DMS 273 treated with DMSO at 0.1 percent for 48 hours (cell line): ENCODE data around the gene PLCH2.
"Not testable (repeated sequence)": the region's sequence is repeated elsewhere in the genome, so short reads cannot be mapped to it uniquely, and the experiment has no call there.

Experiments
- DNase-seq: peaks from one replicate; lab custom pipeline; 2025; lab: John Stamatoyannopoulos, UW

PLCH2 gene

DNA sequence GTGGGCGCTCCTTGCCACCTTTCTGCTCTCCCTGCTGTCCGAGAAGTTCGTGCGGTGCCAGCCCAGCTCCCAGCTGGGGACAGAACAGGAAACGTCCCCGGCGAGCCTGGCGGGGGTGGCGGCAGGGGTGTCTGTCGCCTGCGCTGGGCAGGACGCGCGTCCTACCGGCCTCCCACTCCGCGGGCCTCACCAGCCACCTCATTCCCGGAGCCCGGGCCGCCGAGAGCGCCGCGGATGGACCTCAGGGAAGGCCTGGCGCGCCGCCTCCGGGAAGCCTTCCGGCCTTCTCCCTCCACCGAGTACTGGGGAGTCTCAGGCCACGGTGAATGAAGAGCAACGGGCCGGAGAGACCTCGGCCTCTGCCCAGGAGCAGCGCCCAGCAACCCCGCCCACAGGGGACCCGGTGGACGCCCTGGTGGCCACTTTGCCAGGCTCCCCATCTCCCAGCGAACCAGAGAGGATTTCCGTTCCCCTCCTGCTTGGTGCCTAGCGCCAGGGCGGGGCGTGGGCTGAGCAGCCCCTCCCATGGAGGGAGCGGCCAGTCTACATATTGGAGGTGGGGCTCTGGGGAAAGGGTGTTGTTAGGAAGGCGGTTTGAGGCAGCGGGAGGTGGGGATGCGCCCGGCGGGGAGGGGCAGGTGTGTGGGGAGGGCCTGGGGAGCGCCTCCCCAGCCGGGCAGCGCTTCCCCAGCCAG lies 70.6 kb downstream of the PLCH2 start:
- peak; percentile 25 for DNase-seq

DNA sequence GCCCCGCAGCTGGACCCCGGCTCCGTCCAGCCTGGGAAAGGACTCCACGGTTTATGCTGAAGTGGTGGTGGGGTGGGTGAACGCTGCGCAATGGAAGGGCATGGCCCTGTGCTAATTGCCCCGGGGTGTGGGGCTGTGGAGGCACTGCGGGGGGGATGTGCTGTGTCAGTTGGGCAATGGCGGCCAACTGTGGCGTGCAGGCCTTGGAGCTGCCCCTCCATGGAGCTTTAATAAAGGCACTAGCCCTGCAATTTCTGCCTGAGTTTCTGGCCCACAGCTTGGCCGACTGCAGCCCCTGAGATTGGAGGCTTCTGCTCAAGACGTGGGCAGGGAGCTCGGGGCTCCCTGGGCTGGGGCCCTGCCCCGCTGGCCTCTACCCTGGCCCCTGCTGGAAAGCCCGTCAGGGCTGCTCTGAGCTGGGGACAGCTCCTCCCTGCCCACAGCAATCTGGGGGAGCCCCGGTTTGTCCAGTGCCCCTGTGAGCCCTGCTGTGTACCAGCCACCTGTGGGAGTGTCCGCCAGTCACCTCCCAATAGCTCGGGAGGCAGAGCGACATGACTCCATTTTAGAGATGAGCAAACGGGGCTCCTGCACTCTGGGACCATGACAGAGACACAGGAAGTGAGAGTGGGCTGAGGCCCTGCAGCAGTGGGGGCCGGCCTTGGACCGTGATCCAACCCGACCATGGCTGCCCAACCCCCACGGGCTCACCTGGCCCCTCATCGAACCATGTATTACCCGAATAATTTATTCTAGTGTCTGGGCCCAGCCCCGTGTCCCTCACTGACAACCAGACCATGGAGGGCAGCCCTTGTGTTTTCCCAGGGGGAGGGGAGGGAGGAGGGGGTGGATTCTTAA lies 71.3 kb downstream of the PLCH2 start:
- no peak for DNase-seq

- DNase-seq = no peak
Observed at GRCh38 chr1:2548068-2548589, 72.0 kb downstream of the PLCH2 start.

DNA sequence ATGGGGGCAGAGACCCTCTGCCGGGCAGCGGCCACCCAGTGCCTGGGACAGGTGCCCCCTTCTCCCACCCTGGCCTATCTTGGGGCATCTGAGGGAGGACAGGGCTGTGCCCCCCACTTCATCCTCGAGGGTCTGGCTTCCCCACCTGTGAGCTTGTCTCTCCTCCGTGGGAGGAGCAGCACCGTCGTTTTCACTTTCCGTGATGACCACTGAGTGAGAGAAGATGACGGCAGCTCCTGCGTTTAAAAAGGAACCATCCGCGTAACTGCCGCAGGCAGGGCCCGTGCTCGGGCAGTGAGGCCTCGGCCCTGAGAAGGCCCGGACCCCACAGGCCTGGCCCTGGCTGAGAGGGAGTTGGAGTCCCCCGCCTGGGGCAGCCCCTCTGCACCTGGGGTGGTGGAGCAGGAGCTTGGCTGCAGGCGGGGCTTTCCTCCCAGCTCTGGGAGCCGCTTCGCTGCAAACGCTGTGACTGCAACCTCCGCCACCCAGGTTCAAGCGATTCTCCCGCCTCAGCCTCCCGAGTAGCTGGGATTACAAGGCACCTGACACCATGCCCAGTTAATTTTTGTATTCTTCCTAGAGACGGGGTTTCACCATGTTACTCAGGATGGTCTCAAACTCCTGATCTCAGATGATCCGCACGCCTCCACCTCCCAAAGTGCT lies 73.4 kb downstream of the PLCH2 start:
- DNase-seq = not testable (repeated sequence)

GRCh38 chr1:2550309-2550861 lies 74.3 kb downstream of the PLCH2 start:
- not testable (repeated sequence) for DNase-seq

DNA sequence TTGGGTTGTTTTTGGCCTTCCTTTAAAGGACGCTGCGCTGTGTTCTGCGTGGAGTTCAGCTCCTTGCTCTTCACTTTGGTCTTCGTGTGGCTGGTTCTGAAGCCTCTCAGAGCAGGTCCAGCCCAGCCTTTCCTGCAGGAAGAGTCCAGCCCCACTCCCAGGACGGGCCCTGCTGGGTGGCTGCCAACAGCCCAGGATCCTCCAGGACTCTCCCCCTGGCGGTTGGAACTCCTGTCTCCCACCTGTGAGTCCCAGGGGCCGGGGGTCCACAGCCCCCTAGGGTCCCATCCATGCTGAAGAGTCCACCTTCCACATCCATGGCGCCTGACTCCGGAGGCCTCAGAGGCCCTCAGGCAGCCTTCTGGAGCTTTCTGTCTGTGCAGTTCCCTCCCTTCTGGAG lies 75.5 kb downstream of the PLCH2 start:
- DNase-seq = not testable (repeated sequence)

DNA sequence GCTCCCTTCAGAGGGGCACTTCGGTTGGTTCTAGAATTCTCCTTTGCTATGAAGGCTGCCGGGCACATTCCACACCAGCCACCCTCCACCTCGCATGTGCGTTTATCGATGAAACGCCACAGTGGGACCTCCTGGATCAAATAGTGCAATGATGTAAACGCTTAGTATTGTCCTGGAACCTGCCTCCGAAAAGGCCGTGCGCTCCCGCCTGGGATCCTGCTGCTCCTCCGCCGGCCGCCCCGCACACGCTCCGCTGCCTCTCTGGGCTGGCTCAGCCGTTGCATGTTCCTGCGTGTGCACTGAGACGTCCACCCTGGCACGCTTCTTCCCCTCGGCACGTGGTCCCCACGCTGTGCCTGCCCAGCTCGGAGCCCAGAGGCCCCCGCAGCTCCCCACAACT lies 76.1 kb downstream of the PLCH2 start:
- DNase-seq = no peak

- not testable (repeated sequence) for DNase-seq
Observed at GRCh38 chr1:2553076-2553475, 77.0 kb downstream of the PLCH2 start.

GRCh38 chr1:2553871-2554620 lies 78.0 kb downstream of the PLCH2 start:
- DNase-seq = no peak

DNA sequence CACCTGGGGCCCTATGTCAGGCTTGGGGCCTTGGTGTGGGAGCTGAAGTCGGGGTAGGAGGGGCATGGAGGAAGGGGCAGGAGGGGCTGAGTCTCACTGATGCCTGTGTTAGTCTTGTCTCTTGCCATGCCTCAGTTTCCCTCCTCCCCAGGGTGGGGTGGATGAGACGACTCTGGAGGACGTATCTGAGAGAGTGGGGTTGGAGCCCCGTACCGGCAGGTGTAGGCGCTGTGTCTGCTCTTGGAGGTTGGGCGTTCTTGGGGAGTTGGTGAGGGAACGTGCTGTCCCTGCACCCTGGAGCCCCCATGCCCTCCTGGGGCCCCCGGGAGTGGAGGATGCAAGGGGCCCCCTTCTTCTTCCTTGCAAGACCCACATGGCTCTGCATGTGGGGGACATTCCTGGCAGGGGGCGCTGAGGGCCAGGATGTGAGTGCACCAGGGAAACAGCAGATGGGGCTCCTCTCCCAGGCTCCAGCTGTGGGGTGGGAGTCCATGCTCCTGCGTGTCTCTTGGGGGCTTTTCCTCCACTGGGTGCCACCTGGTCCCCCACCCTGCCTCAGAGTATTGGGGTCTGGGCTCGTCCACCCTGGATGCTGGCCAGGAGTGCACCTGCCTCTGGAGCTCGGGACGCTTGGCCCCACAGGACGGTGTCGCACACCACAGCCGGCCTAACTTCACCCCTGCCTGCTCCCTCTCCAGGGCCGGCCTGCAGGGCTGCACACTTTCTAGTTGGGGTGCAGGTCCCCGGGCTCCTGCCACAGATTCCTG lies 78.7 kb downstream of the PLCH2 start:
- no peak for DNase-seq
